ENCODE results near the gene HRCT1.
"Not testable (repeated sequence)": the region's sequence is repeated elsewhere in the genome, so short reads cannot be mapped to it uniquely, and the experiment has no call there.

DNA sequence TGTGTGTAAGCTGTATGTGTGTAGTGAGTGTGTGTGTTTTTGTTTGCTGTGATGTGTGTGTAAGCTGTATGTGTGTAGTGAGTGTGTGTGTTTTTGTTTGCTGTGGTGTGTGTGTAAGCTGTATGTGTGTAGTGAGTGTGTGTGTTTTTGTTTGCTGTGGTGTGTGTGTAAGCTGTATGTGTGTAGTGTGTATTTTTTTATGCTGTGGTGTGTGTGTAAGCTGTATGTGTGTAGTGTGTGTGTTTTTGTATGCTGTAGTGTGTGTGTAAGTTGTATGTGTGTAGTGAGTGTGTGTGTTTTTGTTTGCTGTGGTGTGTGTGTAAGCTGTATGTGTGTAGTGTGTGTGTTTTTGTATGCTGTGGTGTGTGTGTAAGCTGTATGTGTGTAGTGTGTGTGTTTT is 7.4 kb downstream of the HRCT1 start:
- TF ChIP-seq, protein P1, sequence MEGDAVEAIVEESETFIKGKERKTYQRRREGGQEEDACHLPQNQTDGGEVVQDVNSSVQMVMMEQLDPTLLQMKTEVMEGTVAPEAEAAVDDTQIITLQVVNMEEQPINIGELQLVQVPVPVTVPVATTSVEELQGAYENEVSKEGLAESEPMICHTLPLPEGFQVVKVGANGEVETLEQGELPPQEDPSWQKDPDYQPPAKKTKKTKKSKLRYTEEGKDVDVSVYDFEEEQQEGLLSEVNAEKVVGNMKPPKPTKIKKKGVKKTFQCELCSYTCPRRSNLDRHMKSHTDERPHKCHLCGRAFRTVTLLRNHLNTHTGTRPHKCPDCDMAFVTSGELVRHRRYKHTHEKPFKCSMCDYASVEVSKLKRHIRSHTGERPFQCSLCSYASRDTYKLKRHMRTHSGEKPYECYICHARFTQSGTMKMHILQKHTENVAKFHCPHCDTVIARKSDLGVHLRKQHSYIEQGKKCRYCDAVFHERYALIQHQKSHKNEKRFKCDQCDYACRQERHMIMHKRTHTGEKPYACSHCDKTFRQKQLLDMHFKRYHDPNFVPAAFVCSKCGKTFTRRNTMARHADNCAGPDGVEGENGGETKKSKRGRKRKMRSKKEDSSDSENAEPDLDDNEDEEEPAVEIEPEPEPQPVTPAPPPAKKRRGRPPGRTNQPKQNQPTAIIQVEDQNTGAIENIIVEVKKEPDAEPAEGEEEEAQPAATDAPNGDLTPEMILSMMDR (IDR thresholded peaks at IDR 0.05; ENCODE audit: borderline replicate concordance, extremely low read depth, low read length, poor library complexity, severe bottlenecking) = not testable (repeated sequence)
- not testable (repeated sequence) for TF ChIP-seq EZH2 (IDR thresholded peaks at IDR 0.05; ENCODE audit: borderline replicate concordance, low read depth, low read length, severe bottlenecking)
